GM12892 (cell line): ENCODE measurements around the gene STX12.
"Not testable (repeated sequence)": the region's sequence is repeated elsewhere in the genome, so short reads cannot be mapped to it uniquely, and the experiment has no call there.

ENCODE experiments used
- DNase-seq: peaks from one replicate; pipeline ENCODE4 v3.0.0; 2011; ENCODE audit not compliant: insufficient read length
- FAIRE-seq: peaks from 2 replicates; lab custom pipeline; 2011; peaks lifted over from hg19 to GRCh38; lab: Jason Lieb, UNC
- POLR2A ChIP-seq: IDR thresholded peaks from 2 replicates; pipeline ENCODE4 v1.6.1; 2011; ENCODE audit warnings: low read depth, low read length, control low read depth
- POLR2AphosphoS5 ChIP-seq: IDR thresholded peaks from 2 replicates; pipeline ENCODE4 v1.6.1; 2011; ENCODE audit warnings: low read depth, low read length, control low read depth
- TAF1 ChIP-seq: IDR thresholded peaks from 2 replicates; pipeline ENCODE4 v1.6.1; 2011; ENCODE audit warnings: low read depth, mild to moderate bottlenecking, control low read depth, low read length, borderline replicate concordance

The STX12 gene

GRCh38 chr1:27755865-27756264 lies 17.2 kb upstream of the STX12 start:
- TF ChIP-seq POLR2A: no peak
- TF ChIP-seq TAF1: no peak
- FAIRE-seq (no peak), DNase-seq (no peak)

- no peak for DNase-seq
- no peak for FAIRE-seq
- TF ChIP-seq POLR2A: no peak
- TF ChIP-seq TAF1: no peak
- TF ChIP-seq POLR2AphosphoS5: no peak
Observed at GRCh38 chr1:27759236-27759635, 13.8 kb upstream of the STX12 start.

GRCh38 chr1:27760426-27760825 lies 12.6 kb upstream of the STX12 start:
- DNase-seq: no peak
- no peak for FAIRE-seq
- TF ChIP-seq TAF1 (no peak), POLR2AphosphoS5 (no peak), POLR2A (no peak)

GRCh38 chr1:27762033-27762432 lies 11.0 kb upstream of the STX12 start:
- FAIRE-seq: no peak
- TF ChIP-seq TAF1: no peak
- no peak for TF ChIP-seq POLR2A
- TF ChIP-seq POLR2AphosphoS5: no peak
- DNase-seq: no peak

- FAIRE-seq (no peak), DNase-seq (no peak)
- no peak for TF ChIP-seq POLR2A
- TF ChIP-seq TAF1: no peak
- no peak for TF ChIP-seq POLR2AphosphoS5
Observed at GRCh38 chr1:27763358-27763757, 9.7 kb upstream of the STX12 start.

- DNase-seq: no peak
- TF ChIP-seq POLR2A: no peak
- no peak for TF ChIP-seq TAF1
- TF ChIP-seq POLR2AphosphoS5: no peak
- FAIRE-seq: no peak
Observed at GRCh38 chr1:27770293-27770830, 2.7 kb upstream of the STX12 start.

GRCh38 chr1:27772036-27772931 lies 735 bp upstream of the STX12 start:
- TF ChIP-seq POLR2AphosphoS5 (peak; percentile 32; the same call in 1 of the 2 replicates), POLR2A (peak; percentile 16; the same call in 1 of the 2 replicates), TAF1 (no peak; the same call in 1 of the 2 replicates)
- DNase-seq: no peak
- no peak for FAIRE-seq

- peak; percentile 38 for FAIRE-seq
- no peak for DNase-seq
- TF ChIP-seq POLR2AphosphoS5: no peak
- no peak for TF ChIP-seq POLR2A
- TF ChIP-seq TAF1: no peak
Observed at GRCh38 chr1:27773826-27774445, 917 bp downstream of the STX12 start.

- DNase-seq: no peak
- TF ChIP-seq POLR2A (no peak), TAF1 (no peak), POLR2AphosphoS5 (no peak)
Observed at GRCh38 chr1:27774654-27775053, 1.6 kb downstream of the STX12 start.

GRCh38 chr1:27775336-27775735 lies 2.3 kb downstream of the STX12 start:
- DNase-seq, FAIRE-seq: not testable (repeated sequence)

More at GRCh38 chr1:27774654-27775053, 1.6 kb downstream of the STX12 start:
- FAIRE-seq: no peak

- not testable (repeated sequence) for FAIRE-seq, DNase-seq
Observed at GRCh38 chr1:27776276-27776675, 3.3 kb downstream of the STX12 start.

- FAIRE-seq (no peak), DNase-seq (no peak)
- TF ChIP-seq POLR2A (no peak), POLR2AphosphoS5 (no peak)
Observed at GRCh38 chr1:27778056-27778455, 5.0 kb downstream of the STX12 start.
